Right cardiac atrium (tissue), 5 donors: ENCODE measurements around the gene SBNO2. TPM values are rescaled to one million over a fixed set of nuclear protein-coding genes. Genes with fewer than 3 reads are reported as not detected.

Experiments used
- ATAC-seq, 2 donors: fragments of 200-7000 bp; cut with Tn5 transposase; one replicate each; pipeline versions ENCODE4 v1.8.0 to v1.9.1; 2020; ENCODE audit warnings: moderate library complexity in 2 of 2, mild to moderate bottlenecking in 1 of 2
- DNase-seq, 3 donors: peaks; one replicate each; pipeline ENCODE4 v3.0.0-alpha.2; 2020
- H3K27ac ChIP-seq: one replicate; pipeline ENCODE4 v1.5.1; 2013; ENCODE audit warnings: mild to moderate bottlenecking, low read length, control low read depth, moderate library complexity
- H3K27me3 ChIP-seq: one replicate; pipeline ENCODE4 v1.6.1; 2013; ENCODE audit not compliant: control insufficient read depth, insufficient read depth
- H3K4me1 ChIP-seq: one replicate; pipeline ENCODE4 v1.6.1; 2013; ENCODE audit warnings: low read length; ENCODE audit not compliant: control insufficient read depth, insufficient read depth
- H3K4me3 ChIP-seq: one replicate; pipeline ENCODE4 v1.5.1; 2013; ENCODE audit warnings: low read length, control low read depth
- H3K9me3 ChIP-seq: one replicate; pipeline ENCODE4 v1.6.1; 2013; ENCODE audit warnings: low read length; ENCODE audit not compliant: control insufficient read depth
- WGBS: extraction: QIAGEN DNeasy Blood & Tissue Kit; methylation state at CpG from one replicate; pipeline ENCODE4 v1.1.7; 2013; 5-methylcytosine and 5-hydroxymethylcytosine counted together
- intact Hi-C, 4 donors: fragments of 100-400 bp; cut with DNase I; formaldehyde crosslinking; loops; one replicate each; pipeline versions ENCODE4 v1.11.0 to v1.14.0; 2022 to 2023
- polyA plus RNA-seq: library from polyadenylated mRNA; stranded (reverse); fragments of 200-250 nt; gene quantifications from one replicate; pipeline ENCODE4 v1.2.3, GENCODE V29; 2013
- total RNA-seq, 4 donors: library from RNA; stranded (reverse); fragmentation: NEBNext Ultra II Directional; extraction: Animal tissue kit (Norgen Biotek cat#: 25700); gene quantifications; one replicate each; pipeline ENCODE4 v1.2.1, GENCODE V29; 2021
- donor health status: healthy with polysubstance abuse.
- donor health status: DM: no; HTN: yes; CAD: no.
- donor health status: DM: no; HTN: no; CAD: no.
- donor health status: DM: no; HTN: yes; CAD: no; lungs with severe emphysema.
- donor health status: DM: yes; HTN: yes; CAD: no.

The SBNO2 gene
- total and polyA plus RNA-seq, 5 donors: 13.4 to 44.5 (median 20.3) TPM

- DNase-seq (peak; percentile 14 to 66 (median 60)), ATAC-seq (no peak)
- no peaks in the 10 kb centered on the region for H3K4me1 ChIP-seq
- no peak overlapping the region for H3K27ac ChIP-seq
- no peaks in the 10 kb centered on the region for H3K9me3 ChIP-seq
- intact Hi-C loops: loop anchor here in 1 of 4 donors (10.0 kb wide), 1 partner anchor 83 kb away; the partner anchor contains the start of genes CNN2, RNU6-2 and TMEM259
- 90% methylated on average over 25 of the region's 25 CpGs for WGBS
- H3K4me3 ChIP-seq: no peak overlapping the region
- H3K27me3 ChIP-seq: no peaks in the 10 kb centered on the region
Measured at GRCh38 chr19:1107661-1108261, 66.3 kb downstream of the SBNO2 start.

- ATAC-seq: no peak
- intact Hi-C loops: loop anchor here in 1 of 4 donors (10.0 kb wide), 1 partner anchor 82 kb away; the partner anchor contains the start of genes CNN2, RNU6-2 and TMEM259
- H3K27me3 ChIP-seq: no peaks in the 10 kb centered on the region
- DNase-seq: peak; percentile 47 to 67 (median 66)
- no peaks in the 10 kb centered on the region for H3K9me3 ChIP-seq
- H3K4me3 ChIP-seq: no peak overlapping the region
- 62% methylated on average over 17 of the region's 17 CpGs for WGBS
- H3K27ac ChIP-seq: no peak overlapping the region
- peaks cover 3% of the 10 kb centered on the region for H3K4me1 ChIP-seq
Measured at GRCh38 chr19:1106841-1107660, 67.0 kb downstream of the SBNO2 start.

- DNase-seq (peak; percentile 34 to 75 (median 64)), ATAC-seq (no peak)
- H3K27ac ChIP-seq: no peak overlapping the region
- WGBS: 88% methylated on average over 32 of the region's 32 CpGs
- peaks cover 3% of the 10 kb centered on the region for H3K4me1 ChIP-seq
- no peak overlapping the region for H3K4me3 ChIP-seq
- no peaks in the 10 kb centered on the region for H3K9me3 ChIP-seq
- no peaks in the 10 kb centered on the region for H3K27me3 ChIP-seq
- intact Hi-C loops: loop anchor here in 1 of 4 donors (10.0 kb wide), 1 partner anchor 81 kb away; the partner anchor contains the start of genes CNN2, RNU6-2 and TMEM259
Measured at GRCh38 chr19:1105873-1106840, 67.9 kb downstream of the SBNO2 start.

GRCh38 chr19:1105008-1105872 lies 68.8 kb downstream of the SBNO2 start:
- intact Hi-C loops: loop anchor here in 1 of 4 donors (10.0 kb wide), 1 partner anchor 80 kb away; the partner anchor contains the start of genes CNN2, RNU6-2 and TMEM259
- WGBS: 28% methylated on average over 69 of the region's 69 CpGs
- no peak for ATAC-seq
- no peaks in the 10 kb centered on the region for H3K9me3 ChIP-seq
- H3K4me3 ChIP-seq: peak overlapping the region; percentile 89
- H3K4me1 ChIP-seq: peaks cover 3% of the 10 kb centered on the region
- DNase-seq: peak in 2 of 3 donors; percentile 77 to 83
- peak overlapping the region; percentile 98 for H3K27ac ChIP-seq
- no peaks in the 10 kb centered on the region for H3K27me3 ChIP-seq

- intact Hi-C loops: loop anchor here in 2 of 4 donors (5.0 to 10.0 kb wide), 2 partner anchors 77 to 80 kb away; partner anchors contain the start of genes CNN2 (in 2 of the 2), RNU6-2 (in 1 of the 2) and TMEM259 (in 1 of the 2)
- no peaks in the 10 kb centered on the region for H3K9me3 ChIP-seq
- peak overlapping the region; percentile 89 for H3K4me3 ChIP-seq
- H3K27ac ChIP-seq: peak overlapping the region; percentile 98
- peaks cover 3% of the 10 kb centered on the region for H3K4me1 ChIP-seq
- no peaks in the 10 kb centered on the region for H3K27me3 ChIP-seq
- ATAC-seq: peak; percentile 20 to 34
- WGBS: under 1% methylated on average over 93 of the region's 93 CpGs
- peak; percentile 80 to 92 (median 92) for DNase-seq
Measured at GRCh38 chr19:1104311-1105007, 69.6 kb downstream of the SBNO2 start.

- H3K4me1 ChIP-seq: peaks cover 8% of the 10 kb centered on the region
Measured at GRCh38 chr19:1103708-1104310, 70.3 kb downstream of the SBNO2 start, which contains the start of gene GPX4. TSS of gene GPX4 (plus strand) at chr19:1103994. CDS start at chr19:1104044, 50 bp downstream.

GRCh38 chr19:1103132-1103707 lies 70.8 kb downstream of the SBNO2 start:
- H3K27me3 ChIP-seq: no peaks in the 10 kb centered on the region
- no peaks in the 10 kb centered on the region for H3K9me3 ChIP-seq
- ATAC-seq: no peak
- peaks cover 12% of the 10 kb centered on the region for H3K4me1 ChIP-seq
- WGBS: 31% methylated on average over 20 of the region's 20 CpGs
- H3K27ac ChIP-seq: peak overlapping the region; percentile 93
- DNase-seq: peak in 2 of 3 donors; percentile 61 to 69
- intact Hi-C loops: loop anchor here in 2 of 4 donors (5.0 to 10.0 kb wide), 2 partner anchors 76 to 78 kb away; partner anchors contain the start of genes CNN2 (in 2 of the 2), RNU6-2 (in 1 of the 2) and TMEM259 (in 1 of the 2)
- no peak overlapping the region for H3K4me3 ChIP-seq

More at GRCh38 chr19:1103708-1104310, 70.3 kb downstream of the SBNO2 start, which contains the start of gene GPX4:
- under 1% methylated on average over 75 of the region's 75 CpGs for WGBS
- no peaks in the 10 kb centered on the region for H3K9me3 ChIP-seq
- DNase-seq: peak; percentile 100
- peak within 1 kb of the TSS; percentile 89 for H3K4me3 ChIP-seq
- intact Hi-C loops: loop anchor here in 2 of 4 donors (5.0 to 10.0 kb wide), 2 partner anchors 77 to 79 kb away; partner anchors contain the start of genes CNN2 (in 2 of the 2), RNU6-2 (in 1 of the 2) and TMEM259 (in 1 of the 2)
- no peaks in the 10 kb centered on the region for H3K27me3 ChIP-seq
- ATAC-seq: peak; percentile 86 to 89
- H3K27ac ChIP-seq: peak within 1 kb of the TSS; percentile 98

GRCh38 chr19:1102407-1103131 lies 71.5 kb downstream of the SBNO2 start:
- intact Hi-C loops: loop anchor here in 2 of 4 donors (5.0 to 10.0 kb wide), 2 partner anchors 75 to 78 kb away; partner anchors contain the start of genes CNN2 (in 2 of the 2), RNU6-2 (in 1 of the 2) and TMEM259 (in 1 of the 2)
- DNase-seq (peak; percentile 53 to 65 (median 59)), ATAC-seq (peak in 1 of 2 donors; percentile 27)
- peak overlapping the region; percentile 87 for H3K27ac ChIP-seq
- H3K4me1 ChIP-seq: peaks cover 14% of the 10 kb centered on the region
- no peak overlapping the region for H3K4me3 ChIP-seq
- 59% methylated on average over 17 of the region's 17 CpGs for WGBS
- no peaks in the 10 kb centered on the region for H3K9me3 ChIP-seq
- H3K27me3 ChIP-seq: no peaks in the 10 kb centered on the region
